HG03521 (cell line): ENCODE measurements around the gene MCRIP2.

Experiments
- ATAC-seq: cut with Tn5 transposase; IDR thresholded peaks from one replicate; pipeline ENCODE4 v1.9.1; 2021; ENCODE audit warnings: mild to moderate bottlenecking, moderate library complexity; ENCODE audit not compliant: unreplicated experiment

Gene MCRIP2

DNA sequence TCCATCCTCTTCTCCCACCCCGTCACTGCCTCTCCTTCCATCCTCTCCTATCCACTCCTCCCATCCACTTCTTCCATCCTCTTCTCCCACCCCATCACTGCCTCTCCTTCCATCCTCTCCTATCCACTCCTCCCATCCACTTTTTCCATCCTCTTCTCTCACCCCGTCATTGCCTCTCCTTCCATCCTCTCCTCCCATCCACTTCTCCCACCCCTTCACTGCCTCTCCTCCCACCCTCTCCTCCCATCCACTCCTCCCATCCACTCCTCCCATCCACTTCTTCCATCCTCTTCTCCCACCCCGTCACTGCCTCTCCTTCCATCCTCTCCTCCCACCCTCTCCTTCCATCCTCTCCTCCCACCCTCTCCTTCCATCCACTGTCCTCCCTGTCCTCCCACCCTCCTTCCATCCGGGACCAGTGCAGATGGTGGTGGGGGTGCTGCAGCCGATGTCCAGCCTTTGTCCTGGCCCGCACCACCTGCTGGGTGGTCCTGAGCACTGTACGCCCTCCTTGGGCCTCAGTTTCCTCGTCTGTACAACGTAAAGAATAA, 9.7 kb upstream of the MCRIP2 start:
- ATAC-seq, result no peak

DNA sequence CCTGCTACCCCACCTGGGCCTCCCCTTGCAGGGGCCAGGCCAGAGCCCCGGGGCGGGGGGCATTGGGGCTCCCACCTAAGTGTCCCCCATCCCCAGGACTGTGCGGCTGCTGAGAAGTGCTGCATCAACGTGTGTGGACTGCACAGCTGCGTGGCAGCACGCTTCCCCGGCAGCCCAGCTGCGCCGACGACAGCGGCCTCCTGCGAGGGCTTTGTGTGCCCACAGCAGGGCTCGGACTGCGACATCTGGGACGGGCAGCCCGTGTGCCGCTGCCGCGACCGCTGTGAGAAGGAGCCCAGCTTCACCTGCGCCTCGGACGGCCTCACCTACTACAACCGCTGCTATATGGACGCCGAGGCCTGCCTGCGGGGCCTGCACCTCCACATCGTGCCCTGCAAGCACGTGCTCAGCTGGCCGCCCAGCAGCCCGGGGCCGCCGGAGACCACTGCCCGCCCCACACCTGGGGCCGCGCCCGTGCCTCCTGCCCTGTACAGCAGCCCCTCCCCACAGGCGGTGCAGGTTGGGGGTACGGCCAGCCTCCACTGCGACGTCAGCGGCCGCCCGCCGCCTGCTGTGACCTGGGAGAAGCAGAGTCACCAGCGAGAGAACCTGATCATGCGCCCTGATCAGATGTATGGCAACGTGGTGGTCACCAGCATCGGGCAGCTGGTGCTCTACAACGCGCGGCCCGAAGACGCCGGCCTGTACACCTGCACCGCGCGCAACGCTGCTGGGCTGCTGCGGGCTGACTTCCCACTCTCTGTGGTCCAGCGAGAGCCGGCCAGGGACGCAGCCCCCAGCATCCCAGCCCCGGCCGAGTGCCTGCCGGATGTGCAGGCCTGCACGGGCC, 8.9 kb upstream of the MCRIP2 start:
- ATAC-seq, result no peak

DNA sequence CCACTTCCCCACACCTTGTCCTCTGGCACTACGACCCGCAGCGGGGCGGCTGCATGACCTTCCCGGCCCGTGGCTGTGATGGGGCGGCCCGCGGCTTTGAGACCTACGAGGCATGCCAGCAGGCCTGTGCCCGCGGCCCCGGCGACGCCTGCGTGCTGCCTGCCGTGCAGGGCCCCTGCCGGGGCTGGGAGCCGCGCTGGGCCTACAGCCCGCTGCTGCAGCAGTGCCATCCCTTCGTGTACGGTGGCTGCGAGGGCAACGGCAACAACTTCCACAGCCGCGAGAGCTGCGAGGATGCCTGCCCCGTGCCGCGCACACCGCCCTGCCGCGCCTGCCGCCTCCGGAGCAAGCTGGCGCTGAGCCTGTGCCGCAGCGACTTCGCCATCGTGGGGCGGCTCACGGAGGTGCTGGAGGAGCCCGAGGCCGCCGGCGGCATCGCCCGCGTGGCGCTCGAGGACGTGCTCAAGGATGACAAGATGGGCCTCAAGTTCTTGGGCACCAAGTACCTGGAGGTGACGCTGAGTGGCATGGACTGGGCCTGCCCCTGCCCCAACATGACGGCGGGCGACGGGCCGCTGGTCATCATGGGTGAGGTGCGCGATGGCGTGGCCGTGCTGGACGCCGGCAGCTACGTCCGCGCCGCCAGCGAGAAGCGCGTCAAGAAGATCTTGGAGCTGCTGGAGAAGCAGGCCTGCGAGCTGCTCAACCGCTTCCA, 8.1 kb upstream of the MCRIP2 start:
- no peak for ATAC-seq

DNA sequence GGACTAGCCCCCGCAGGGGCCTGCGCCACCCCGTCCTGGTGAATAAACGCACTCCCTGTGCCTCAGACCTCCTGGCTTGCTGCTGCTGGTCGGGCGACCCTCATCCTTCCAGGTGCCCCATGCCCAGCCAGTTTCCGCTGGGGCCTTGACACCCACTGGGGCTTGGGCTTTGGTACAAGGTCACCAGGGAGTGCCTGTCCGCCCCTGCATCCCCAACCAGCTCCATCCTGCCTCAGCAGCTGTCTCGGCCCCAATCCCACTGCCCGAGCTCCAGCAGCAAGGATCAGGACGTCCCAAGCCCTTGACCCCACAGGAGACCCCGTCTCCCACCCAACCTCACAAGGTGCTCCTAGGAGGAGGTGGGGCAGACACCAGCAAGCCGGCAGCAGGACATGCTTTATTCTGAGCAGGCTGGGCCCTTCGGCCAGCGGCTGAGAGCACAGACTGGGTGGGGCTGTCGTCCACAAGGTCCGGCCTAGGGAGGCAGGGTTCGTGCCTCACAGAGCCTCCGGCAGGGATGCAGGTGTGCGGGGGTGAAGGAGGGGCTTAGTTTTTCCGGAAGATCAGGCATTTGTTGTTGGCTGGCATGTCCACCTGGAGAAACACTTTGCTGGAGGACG, 7.5 kb upstream of the MCRIP2 start:
- ATAC-seq, result no peak

DNA sequence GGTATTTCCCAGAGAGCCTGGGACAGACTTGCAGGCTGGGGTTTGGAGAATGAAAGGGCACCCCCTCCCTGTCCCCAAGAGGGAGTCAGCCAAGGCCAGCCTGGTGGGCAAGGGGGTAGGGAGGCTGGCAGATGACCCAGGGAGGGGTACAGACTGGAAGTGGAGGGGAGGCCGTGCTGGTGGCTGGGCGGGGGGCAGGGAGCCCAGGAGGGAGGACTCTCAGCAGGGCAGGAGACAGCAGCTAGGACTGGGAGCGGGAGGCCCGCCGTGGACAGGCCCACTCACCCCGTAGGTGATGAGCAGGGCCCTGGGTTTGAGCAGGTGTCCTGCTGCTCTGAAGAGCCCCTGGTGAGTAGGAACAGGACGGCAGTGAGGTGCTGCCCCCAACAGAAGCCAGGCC, 6.6 kb upstream of the MCRIP2 start:
- ATAC-seq, result no peak

DNA sequence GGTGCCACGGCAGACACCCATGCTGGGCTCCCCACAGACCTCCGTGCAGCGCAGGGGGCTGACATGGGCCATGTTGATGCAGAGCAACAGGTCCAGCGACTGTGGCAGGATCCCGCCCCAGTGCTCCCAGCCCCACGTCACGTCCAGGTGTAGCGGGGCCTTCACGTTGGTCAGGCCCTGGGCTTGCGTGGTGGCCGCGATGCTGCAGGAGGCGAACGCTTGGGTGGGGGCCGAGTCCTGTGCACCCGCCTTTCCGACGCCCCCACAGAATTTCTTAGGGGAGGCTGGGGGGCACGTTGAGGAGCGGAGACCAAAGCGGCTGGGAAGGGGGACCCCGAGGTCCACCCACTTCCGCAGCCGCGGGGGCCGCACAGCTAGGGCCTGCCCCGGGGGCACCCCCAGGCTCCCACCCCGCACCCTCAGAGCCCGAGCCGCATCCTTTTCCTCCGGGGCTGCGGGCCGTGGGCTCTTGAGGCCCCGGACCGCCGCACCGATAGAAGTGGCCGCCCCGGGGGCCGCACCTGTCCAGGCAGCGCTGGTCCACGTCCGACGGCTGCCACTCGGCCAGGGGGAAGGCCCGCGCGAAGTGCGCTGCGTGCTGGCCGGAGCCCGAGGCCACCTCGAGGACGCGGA, 5.9 kb upstream of the MCRIP2 start:
- no peak for ATAC-seq

DNA sequence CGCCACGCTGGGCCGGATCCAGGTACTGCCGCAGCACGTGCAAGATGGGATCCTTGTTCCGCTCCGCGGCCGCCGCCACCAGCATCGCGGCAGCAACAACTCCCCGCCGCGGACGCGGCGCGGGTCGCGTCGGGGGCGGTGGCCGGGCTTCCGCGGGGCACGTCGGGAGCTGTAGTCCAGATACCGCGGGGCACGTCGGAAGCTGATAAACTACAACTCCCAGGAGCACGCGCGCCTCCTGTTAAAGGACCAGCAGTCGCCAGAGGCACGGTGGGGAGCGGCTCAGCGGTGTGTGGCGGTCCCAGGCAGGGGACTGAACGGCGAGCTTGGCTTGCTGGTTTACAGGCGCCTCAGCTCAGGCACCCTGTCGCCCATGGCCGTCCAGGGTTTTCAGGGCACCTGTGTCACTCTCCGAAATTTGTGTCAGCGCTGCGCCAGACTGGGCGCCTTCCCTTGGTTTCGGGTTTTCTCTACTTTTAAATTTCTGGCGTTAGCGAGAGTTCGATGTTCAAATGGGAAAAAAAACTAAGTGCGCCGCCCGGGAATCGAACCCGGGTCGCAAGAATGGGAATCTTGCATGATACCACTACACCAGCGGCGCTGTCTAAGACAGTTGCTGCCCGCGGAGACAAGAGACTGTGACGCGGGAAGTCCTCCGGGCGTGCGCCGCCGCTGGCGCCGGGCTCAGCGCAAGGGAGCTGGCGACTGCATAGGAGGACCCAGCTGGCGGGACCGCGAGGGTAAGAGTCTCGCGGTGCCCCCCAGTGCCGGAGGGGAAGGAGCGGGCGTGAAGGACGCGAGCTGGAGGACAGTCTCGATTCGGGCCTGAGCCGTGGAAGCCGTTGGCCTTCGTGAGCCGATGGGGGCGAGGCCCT, 5.2 kb upstream of the MCRIP2 start, which contains the start of gene METTL26:
TSS of gene METTL26 (minus strand) at position 100 of the 875 bp plus-strand sequence. CDS start at position 85, 15 bp downstream.
- peak; percentile 52 for ATAC-seq

DNA sequence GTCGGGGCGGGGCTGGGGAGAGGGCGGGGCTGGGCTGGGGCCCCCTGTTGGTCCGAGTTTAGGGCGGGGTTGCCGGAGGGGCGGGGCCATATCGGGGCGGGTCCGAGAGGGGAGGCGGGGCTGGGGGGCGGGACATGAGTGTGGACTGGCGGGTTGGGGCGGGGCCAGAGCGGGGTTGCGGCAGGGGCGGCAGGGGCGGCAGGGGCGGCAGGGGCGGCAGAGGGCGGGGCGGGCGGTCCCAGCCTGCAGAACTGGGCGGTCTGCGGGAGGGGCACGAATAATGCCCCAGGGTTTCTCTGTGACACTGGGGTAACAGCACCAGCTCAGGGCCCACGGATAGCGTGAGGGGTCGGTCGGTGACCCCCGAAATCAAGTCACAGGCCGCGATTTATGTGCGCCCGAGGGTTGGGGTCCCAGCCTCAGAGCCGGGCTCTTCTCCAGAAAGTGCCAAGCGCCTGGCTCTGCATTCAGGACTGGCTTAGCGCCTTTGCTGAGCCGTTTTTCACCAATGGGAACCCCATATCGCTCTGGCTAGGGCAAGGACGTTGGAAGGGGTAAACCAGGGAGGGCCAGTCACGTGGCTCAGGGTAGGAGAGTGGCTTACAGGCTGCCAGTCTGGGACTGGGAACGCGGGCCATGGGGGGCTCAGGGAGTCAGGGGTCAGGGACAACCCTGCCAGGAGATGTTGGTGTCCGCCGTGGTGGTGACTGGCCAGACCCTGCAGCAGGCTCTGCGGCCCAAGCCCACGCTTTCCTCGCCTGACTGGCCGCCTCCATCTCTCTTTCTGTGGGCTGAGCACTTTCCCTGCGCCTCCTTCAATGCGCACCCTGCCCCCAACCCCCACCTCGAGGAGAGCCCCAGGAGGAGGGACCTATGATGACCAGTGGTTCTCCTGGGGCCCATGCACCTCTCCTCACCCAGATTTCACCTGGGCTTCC, 4.3 kb upstream of the MCRIP2 start:
- no peak for ATAC-seq

DNA sequence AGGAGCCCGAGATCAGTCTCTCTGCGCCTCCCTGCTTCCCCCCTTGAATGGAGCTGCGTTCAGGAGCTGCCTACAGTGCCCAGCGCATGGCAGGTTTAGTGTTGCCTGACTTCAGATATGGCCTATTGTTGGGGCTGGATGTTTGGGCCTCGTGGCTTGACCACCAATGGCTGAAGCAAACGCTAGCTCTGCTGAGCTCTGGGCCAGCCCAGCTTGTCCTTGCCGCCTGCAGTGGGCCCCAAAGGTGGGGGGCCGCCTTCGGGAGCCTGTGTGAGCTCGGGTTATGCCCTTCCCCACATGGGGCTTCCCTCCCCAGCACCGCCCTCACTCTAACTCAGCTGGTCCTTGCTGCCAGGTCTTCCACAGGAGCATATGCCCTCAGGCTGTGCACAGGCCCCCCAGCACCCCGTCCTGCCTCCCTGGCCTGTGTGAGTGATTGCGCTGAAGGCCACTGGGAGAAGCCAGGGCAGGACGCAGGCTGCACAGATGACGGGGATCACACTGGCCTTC, 3.5 kb upstream of the MCRIP2 start:
- no peak for ATAC-seq

DNA sequence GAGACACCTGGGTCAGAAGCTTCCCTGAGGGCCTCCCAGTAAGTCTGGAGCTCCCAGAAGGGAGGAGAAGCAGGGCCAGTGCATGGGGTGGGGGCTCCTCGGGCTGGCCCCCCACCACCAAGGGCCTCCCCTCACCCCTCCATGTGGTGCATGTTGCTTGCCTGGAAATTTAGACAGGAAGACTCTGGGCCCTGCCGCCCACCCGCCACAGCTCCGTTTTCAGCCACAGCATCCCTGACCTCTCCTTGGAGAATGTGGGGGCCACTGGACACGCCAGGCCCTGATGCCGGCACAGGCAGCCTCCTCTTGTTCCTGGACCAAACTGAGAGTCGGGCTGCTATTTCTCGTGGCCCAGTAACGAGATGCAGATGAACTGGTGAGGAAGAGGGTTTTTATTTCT, 2.8 kb upstream of the MCRIP2 start:
- no peak for ATAC-seq

DNA sequence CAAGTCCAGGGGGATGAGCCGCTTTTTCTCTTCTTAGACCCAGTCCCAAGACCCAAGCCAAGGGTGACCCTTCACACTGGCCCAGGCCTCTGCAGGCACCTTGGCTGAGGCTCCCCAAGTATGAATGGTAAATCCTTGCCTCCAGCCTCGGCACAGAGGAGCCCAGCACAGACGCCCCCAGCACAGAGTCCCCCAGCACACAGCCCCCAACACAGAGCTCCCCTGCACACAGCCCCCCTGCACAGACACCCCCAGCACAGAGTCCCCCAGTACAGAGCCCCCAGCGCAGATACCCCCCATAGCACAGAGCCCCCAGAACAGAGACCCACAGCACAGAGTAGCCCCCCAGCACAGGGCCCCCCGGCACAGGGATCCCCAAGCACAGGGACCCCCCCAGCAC, 1.0 kb upstream of the MCRIP2 start:
- ATAC-seq, result no peak

DNA sequence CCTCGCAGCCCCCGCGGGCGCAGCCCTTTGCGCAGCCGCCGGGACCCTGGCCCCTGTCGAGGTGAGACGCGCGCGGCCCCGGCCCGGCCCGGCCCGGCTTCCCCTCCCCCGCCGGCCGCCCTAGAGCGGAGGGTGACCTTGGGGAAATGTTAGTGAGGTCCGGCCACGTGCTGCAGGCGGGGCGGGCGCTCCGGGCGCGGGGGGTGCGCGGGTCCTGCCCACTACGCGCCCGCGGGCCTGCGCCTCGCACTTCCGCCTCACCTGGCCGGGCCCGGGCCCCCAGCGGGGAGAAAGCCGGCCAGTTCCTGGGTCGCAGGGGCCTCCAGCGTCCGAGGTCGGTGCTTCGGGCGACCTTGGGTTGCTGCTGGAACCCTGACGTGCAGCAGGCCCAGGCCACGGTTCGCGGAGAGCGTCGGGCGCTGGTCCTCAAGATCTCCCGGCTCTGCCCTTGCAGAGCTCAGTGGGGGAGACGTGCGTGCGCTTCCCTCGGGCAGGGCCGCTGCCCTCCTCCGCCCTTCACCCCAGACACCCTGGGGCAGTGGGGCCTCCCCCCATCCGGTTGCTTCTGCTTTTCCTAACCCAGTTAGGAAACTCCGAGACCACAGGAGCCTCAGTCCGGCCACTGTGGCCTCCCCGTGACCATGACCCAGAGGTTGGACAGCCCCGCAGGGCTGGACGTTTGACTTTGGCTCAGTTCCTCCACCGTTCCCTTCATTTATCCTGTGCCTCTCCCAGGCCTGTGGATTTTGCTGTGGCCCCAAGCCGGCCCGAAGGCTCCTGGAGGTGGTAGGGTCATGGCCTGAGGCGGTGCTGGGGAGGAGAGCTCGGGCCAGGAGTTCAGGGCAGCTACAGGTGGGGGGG, 791 bp downstream of the MCRIP2 start:
- peak; percentile 39 for ATAC-seq

DNA sequence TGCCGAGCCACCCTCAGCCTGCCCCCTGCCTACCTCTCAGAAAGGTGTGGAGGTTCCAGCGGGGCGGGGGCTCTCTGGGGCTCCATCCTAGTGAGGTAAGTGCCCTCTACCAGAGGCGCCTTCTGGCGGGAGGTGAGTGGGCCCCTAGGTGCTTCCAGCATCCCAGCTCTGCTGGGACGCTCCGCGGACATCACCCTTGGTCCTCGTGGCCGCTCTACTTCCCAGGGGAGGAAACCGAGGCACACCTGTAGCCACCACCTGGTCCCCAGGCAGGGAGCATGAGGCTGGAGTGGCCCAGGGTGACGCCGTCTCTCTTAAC, 1.4 kb downstream of the MCRIP2 start:
- ATAC-seq, result no peak

DNA sequence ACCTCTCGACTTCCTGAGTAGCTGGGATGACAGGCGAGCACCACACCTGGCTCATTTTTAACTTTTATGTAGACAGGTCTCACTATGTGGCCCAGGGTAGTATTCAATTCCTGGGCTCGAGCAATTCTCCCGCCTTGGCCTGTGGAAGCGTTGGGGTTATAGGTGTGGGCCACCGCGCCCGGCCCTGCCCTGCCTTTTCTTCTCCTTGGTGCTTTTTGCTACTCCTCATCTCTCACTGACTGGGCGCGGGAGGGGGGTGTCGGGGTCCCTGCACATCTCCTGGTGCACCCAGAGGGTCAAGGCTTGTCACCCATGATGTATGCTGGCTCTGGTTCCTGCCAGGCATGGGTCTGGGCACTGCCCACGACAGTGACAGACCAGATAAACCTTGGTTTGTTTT, 2.9 kb downstream of the MCRIP2 start:
- no peak for ATAC-seq

DNA sequence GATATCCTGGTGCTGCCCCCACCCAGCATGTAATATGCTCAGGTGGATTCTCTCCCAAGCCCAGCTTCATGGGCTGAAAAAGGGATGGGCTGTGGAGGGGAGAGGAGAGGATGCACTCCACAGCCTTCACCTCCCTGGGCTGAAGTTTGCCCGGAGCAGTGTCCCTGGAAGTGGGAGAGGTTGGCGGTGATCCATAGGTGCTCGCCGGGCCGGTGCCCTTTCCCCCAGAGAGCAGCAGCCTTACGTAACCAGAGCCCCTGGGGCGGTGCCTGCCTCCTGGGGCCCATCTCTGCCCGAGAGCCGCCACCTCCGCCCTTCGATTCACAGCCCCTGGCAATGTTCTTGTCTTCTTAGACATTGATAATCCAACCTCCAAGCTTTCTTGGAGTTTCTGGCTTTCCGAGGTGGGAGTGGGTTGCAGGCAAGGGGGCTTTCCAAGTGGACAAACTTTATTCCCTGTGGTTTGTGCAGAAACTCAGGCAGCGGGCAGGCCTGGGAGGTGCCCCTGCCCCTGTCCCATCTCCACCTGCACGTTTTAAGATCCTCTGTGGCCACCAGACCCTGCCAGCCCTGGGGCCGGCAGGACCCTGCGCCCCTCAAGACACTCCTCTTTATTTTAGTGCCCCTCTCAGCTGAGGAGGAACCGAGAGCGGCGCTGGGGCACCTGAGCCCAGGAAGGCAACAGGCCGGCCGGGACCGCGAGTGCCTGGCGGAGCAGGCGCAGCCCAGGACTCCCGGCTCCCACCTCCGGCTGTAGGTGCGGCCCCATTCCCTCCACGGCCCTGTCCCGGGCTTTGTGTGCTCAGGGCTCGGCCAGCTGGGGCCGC, 4.4 kb downstream of the MCRIP2 start:
- no peak for ATAC-seq

DNA sequence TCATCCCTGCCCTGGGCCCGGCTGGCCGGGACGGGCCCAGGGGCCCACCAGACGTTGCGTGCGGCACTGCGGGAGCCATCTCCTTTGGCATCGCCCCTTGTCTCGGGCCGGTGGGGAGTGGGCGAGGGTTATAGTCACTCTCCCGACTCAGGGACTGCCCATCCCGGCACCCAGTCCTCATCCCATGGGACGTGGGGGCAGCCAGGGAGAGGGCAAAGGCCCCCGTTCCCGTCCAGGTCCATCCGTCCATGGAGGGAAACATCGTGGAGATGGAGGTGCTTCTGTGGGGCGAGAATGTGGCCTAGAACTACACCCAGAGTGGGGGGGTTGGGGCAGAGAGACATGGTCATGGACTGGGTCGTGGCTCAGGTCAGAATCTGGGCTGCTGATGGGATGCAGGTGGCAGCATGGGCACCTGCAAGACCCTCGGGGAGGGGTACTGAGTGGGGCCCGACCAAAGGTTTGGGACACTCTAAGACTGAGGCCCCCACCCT, 5.1 kb downstream of the MCRIP2 start:
- no peak for ATAC-seq
